ENCODE data around the gene WSCD1.

The WSCD1 gene

GRCh38 chr17:6061290-6061689 lies 8.9 kb upstream of the WSCD1 start:
- no peak for FAIRE-seq

DNA sequence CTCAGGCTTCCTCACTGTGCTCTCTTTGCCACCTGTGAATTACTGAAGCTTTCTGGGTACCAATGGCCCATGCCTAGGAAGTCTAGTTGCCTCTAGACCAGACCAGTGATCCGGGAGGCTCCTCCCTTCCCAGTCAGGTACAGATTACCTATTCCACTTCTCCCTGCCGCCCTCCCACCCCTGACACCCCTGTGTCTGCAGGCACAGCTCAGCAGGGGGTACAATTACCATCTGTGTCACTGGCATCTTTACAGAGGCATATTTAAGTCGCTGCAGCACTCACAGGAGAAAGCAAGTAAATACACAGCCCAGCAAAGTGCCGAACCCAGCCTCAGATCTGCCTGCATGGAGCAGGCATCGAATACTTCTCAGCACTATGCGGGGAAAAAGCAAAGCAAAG lies 5.3 kb upstream of the WSCD1 start:
- FAIRE-seq = no peak

DNA sequence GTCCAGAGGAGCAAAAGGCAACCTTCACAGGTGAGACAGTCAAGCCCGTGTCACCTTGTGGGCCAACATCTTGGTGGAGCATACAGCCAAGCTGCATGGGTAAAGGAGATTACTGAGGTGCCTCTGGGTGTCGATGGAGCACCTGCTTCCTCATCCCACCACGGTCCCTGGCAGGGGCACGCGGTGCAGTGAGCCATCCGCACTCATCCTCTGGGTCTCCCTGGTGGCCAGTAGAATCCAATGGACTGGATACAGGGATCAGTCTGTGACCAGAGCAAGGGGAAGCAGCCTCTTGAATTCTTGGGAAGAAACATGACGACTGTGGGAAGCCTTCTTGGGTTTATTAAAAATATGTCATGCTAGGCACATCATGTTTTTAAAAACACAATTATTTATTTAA lies 4.8 kb upstream of the WSCD1 start:
- FAIRE-seq = no peak

DNA sequence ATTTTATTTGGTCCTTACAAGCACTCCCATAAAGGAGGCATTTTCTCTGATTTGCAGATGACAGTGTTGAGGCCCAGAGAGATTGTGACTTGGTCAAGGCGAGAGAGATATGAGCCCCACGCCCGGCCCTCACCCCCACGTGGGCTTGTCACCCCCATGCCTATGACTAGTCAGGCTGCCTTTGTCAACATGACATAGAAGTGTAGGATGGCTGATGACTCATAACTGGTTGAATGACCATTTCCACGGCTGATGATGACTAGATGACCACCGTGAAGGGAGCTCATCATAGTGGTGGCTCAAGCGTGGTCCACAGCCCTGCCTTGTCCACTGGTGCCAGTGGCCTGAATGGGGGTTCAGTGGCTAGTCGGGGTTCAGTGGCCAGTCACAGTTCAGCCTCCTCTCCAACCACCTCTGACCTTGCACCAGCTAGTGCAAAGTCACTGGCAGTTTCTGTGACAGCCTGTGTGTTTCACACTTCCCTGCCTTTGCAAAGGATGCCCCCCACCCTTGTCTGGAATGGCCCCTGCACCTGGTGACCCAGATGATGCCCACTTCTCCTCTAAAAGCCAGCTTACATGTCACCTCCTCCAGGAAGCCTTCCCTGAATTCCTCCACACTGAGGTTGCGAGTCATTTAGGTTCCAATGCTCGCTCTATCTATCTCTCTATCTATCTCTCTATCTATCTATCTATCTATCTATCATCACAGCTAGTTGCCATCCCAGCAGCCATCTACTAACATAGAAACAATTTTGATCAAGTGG lies 3.8 kb upstream of the WSCD1 start:
- no peak for FAIRE-seq

DNA sequence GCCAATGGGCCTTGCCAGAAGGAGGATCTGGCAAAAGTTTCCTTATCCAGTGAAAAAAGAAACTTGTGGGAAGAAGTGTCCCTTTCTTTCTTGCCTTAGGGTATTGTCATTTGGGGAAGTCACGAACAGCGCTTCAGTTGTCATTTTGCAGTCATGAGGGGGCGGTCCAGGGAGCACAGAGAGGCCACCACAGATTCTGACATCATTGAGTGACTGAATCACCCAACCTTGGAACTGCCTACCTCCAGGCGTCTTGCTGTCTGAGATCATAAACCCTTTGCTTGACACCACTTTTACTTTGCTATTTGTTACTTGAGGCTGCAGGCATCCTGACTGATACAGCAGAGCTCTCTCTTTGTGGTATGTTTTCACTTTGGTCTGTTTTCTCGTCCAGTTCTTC lies 3.1 kb upstream of the WSCD1 start:
- no peak for FAIRE-seq

DNA sequence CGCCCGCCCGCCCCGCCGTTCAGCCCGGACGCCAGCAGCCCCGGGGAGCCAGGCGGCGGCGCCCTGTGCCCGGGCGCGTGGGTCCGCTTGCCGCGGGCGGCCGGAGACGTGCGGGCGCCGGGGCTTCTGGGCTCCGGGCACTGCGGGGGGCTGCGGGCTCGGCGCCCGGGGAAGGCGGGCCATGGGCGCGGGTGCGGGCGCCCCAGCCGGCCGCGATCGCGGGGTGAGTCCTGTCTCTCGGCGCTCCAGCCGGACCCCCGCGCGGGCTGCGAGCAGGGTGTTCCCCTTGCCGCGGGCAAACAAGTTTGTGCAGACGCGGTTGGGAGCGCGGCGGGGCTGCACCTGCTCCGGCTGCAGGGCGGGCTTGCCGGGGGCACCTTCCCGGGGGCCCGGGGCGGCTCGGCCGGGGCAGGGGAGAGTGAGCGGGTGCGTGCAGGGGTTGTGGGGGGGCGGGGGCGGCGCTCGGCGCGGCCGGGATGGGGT lies 292 bp downstream of the WSCD1 start:
- FAIRE-seq = no peak

DNA sequence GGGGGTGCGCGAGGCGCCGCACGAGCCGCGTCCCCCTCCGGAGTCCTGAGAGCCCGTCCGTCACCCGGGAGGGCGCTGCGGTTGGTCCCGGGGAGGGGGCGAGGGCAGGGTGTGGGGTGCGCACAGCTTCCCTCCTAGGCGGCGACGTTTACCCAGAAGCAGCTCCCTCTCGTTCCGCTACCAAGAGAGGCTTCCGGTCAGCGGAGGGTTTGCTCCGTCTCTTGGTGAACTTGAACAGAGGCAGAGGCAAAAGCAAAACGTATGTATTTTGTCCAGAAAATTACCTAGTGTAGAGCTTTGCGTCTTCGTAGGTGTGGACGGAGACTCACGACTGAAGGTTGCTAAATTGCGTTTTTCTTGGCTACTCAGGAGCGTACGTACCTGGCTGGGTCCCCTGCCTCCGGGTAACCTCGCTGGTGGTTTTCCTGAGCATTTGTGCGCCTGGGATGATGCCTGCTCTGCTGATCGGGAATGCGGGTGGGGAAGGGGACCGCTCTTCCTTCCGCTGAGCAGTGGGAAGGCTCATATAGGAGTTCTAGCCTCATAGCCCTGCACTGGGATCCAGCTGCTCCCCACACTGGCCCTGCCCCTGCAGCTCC lies 833 bp downstream of the WSCD1 start:
- FAIRE-seq = no peak

DNA sequence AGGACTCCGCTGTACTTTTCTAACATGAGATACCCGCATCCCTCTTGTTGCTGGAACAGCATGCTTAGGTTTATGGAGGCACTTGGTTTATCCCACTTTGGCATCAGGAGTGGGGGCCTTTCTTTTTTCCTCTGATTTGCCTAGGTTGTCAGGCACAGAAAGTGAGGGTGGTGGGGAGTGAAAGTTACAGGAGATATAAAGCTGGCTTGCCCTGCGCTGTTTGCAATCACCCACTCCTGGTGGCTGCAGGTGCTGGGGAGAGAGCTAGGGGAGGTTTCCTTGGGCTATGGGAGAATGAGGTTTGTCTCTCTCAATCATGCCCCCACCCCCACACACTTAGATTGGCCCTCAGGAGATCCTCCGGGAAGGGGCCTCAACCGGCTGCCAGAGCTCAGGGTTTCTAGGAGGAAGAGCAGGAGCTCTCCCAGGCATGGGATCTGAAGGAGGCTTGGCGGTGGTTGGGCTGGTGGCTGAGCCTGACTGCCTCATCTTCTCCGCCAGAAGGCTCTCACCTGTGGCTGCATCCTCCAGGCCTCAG lies 1.4 kb downstream of the WSCD1 start:
- FAIRE-seq = no peak

DNA sequence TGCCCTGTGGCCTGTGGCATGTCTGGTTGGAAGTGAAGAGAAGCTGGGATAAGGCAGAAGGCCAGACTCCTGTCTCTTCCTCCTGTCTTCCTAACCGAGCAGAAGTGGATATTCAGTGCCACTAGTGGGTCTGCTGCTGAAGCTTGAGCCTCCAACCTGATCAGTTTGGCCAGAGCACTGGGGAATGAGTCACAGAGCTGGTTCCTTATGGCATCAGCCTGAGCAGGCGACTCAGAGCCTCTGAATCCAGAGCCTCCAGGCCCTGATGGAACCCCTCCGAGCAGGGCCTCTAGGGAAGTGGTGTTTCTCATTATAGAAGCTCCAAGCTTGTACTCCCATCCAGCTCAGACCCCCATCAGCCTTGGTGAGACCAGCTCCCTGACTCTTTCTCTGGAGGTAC lies 2.0 kb downstream of the WSCD1 start:
- FAIRE-seq = no peak

DNA sequence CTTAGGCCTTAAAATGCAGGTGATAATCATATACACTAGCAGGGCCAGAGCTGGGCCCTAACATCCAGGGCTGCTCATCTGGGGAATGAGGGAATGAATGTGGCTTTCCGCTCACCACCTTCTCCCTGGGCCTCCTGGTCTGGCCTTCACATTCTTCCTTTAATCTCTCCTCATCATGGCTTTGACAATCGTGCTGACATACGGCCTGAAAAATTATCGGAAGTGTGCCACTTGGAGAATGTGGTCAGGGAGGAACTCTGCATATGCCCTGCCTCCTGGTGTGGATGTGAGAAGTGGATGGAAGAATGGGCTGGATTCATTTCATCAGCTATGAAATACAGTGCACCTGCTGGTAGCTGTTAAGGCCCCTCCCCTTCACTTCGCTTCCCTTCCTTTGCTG lies 2.4 kb downstream of the WSCD1 start:
- FAIRE-seq = no peak

- no peak for FAIRE-seq
Observed at GRCh38 chr17:6073620-6074019, 3.4 kb downstream of the WSCD1 start.

- no peak for FAIRE-seq
Observed at GRCh38 chr17:6075050-6075449, 4.9 kb downstream of the WSCD1 start.

GRCh38 chr17:6075845-6076244 lies 5.7 kb downstream of the WSCD1 start:
- FAIRE-seq = no peak

- no peak for FAIRE-seq
Observed at GRCh38 chr17:6077752-6078151, 7.6 kb downstream of the WSCD1 start.

- FAIRE-seq = no peak
Observed at GRCh38 chr17:6078458-6078871, 8.3 kb downstream of the WSCD1 start.

- FAIRE-seq = no peak
Observed at GRCh38 chr17:6079155-6079888, 9.1 kb downstream of the WSCD1 start.

- no peak for FAIRE-seq
Observed at GRCh38 chr17:6079960-6080359, 9.8 kb downstream of the WSCD1 start.

- no peak for FAIRE-seq
Observed at GRCh38 chr17:6080711-6081430, 10.7 kb downstream of the WSCD1 start.

DNA sequence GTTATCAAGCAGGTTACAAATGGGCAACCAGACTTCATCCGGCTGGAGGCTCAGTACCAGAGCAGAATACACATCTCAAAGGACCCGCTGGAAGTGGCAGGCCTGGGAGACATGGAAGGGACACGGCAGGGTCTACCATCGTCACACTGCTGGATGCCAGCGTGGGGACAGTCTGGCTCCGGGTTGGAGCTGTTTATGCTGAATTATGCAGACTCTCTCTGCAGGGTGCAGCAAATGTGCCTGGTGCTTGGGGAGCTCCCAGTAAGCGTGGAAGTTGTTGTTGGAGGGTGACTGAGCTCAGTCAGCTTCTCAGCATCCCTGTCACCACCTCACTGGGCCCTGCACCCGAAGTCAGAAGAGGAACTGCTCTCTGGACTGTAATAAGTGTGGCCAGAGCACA lies 12.2 kb downstream of the WSCD1 start:
- FAIRE-seq = no peak

DNA sequence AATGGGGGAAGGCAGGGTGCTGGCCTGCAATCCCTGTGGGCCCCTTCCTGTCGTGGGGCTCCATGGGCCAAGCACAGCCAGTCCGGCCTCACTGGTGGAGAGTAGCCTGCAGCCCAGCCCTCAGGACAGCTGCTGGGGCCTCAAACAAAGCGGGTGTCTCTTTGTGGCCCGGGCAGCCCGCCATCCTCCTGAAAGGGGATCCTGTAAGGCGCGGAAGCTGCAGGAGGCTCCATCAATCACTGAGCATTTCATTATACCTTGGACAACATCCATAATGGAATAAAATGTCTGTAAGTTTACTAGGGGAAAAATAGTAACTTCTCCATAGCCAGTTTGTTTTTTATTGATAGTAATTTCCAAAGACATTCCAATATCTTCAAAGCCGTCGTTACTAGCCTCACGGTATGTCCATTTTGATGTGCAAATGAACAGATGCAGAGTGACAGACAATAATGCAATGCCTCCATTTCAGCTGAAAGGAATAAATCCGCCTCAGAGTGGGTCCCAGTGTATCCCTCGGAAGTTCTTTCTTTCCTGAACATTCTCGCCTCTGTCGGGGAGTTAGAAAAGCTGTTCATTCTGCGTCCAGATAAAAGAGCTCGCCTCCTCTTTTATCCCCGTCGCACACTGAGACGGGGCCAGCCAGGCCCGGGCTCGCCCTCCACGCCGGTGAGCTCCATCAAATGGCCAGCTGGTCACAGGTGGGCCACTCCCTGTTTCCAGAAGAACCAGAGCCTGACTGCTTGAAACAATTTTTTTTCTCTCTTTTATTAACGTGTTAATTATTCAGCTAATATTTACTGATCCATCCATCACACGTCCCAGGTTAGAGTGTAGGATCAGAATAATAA lies 14.4 kb downstream of the WSCD1 start:
- FAIRE-seq = no peak

- no peak for FAIRE-seq
Observed at GRCh38 chr17:6085812-6086211, 15.6 kb downstream of the WSCD1 start.

Measured in colon (tissue), 2 donors.